Astrocyte (in vitro differentiated cells and primary cell): Measurements from ENCODE around the gene TNK1.
"Not testable (repeated sequence)": the region's sequence is repeated elsewhere in the genome, so short reads cannot be mapped to it uniquely, and the experiment has no call there.

Source experiments
- CTCF ChIP-seq: IDR thresholded peaks from 2 replicates; pipeline ENCODE4 v1.5.1; 2011; ENCODE audit warnings: low read depth, mild to moderate bottlenecking, inconsistent platforms, low read length, moderate library complexity; ENCODE audit not compliant: insufficient read depth
- EZH2 ChIP-seq: IDR thresholded peaks from 2 replicates; pipeline ENCODE4 v1.6.1; 2012; ENCODE audit warnings: mild to moderate bottlenecking, low read length, inconsistent platforms; ENCODE audit not compliant: insufficient read depth

DNA sequence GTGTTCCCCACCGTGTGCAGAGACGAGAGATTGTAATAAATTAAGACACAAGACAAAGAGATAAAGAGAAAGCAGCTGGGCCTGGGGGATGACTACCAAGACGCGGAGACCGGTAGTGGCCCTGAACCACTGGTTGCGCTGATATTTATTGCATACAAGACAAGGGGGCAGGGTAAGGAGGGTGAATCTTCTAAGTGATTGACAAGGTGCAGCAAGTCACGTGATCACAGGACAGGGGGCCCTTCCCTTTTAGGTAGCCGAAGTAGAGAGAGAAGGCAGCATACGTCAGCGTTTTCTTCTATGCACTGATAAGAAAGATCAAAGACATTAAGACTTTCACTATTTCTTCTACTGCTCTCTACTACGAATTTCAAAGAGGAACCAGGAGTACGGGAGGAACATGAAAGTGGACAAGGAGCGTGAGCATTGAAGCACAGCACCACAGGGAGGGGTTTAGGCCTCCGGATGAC lies 48.3 kb upstream of the TNK1 start:
- not testable (repeated sequence) for TF ChIP-seq CTCF, EZH2
